Prostate gland (tissue), 2 donors: ENCODE measurements around the gene RARS1. TPM values are rescaled to one million over a fixed set of nuclear protein-coding genes. Genes with fewer than 3 reads are reported as not detected.
"Not testable (repeated sequence)": the region's sequence is repeated elsewhere in the genome, so short reads cannot be mapped to it uniquely, and the experiment has no call there.

ENCODE experiments used
- DNase-seq: peaks from one replicate; pipeline ENCODE4 v3.0.0-alpha.2; 2019; ENCODE audit warnings: low spot score
- H3K27ac ChIP-seq, 2 donors: fragments of 200-600 bp; sonication (generic); 2 replicates each; pipeline ENCODE4 v1.5.1; 2017 to 2019
- H3K27me3 ChIP-seq: fragments of 200-600 bp; sonication (generic); replicated peaks from 2 replicates; pipeline ENCODE4 v1.5.1; 2019; ENCODE audit not compliant: insufficient read depth
- H3K36me3 ChIP-seq, 2 donors: fragments of 200-600 bp; sonication (generic); 1 replicate in 1 of 2; 2 replicates in 1 of 2; pipeline versions ENCODE4 v1.5.1 to v1.8.1; 2017 to 2019
- H3K4me1 ChIP-seq: fragments of 200-600 bp; sonication (generic); replicated peaks from 2 replicates; pipeline ENCODE4 v1.5.1; 2019
- H3K4me3 ChIP-seq, 2 donors: fragments of 200-600 bp; sonication (generic); 2 replicates each; pipeline ENCODE4 v1.5.1; 2017 to 2019
- H3K9me3 ChIP-seq: fragments of 200-600 bp; sonication (generic); 2 replicates; pipeline ENCODE4 v1.5.1; 2017
- CTCF ChIP-seq, 4 experiments: fragments of 200-600 bp in 2 of 4; fragments of 450-650 bp in 2 of 4; sonication (generic) in 2 of 4; IDR thresholded peaks; 1 replicate in 3 of 4; 2 replicates in 1 of 4; pipeline ENCODE4 v1.5.1; 2016 to 2019; ENCODE audit warnings: antibody characterized with exemption in 4 of 4, mild to moderate bottlenecking in 2 of 4, moderate library complexity in 2 of 4
- POLR2A ChIP-seq: fragments of 450-650 bp; IDR thresholded peaks from one replicate; pipeline ENCODE4 v1.6.1; 2016; ENCODE audit warnings: antibody characterized with exemption, mild to moderate bottlenecking
- POLR2AphosphoS5 ChIP-seq: sonication (generic); formaldehyde crosslinking; IDR thresholded peaks from one replicate; pipeline ENCODE4 v1.6.1; 2017; ENCODE audit warnings: antibody characterized with exemption
- WGBS: methylation state at CpG from one replicate; pipeline ENCODE4 v1.1.5; 2018; 5-methylcytosine and 5-hydroxymethylcytosine counted together
- intact Hi-C: fragments of 100-400 bp; cut with DNase I; formaldehyde crosslinking; loops from one replicate; pipeline ENCODE4 v1.14.2; 2022
- total RNA-seq, 2 donors: library from RNA; depleted of rRNA; stranded (reverse); fragments of >200 nt; gene quantifications; one replicate each; pipeline ENCODE4 v1.1.0, GENCODE V29; 2016

The RARS1 gene
- total RNA-seq, 2 donors from 2014 or later, result 71.6 to 86.6 TPM

DNA sequence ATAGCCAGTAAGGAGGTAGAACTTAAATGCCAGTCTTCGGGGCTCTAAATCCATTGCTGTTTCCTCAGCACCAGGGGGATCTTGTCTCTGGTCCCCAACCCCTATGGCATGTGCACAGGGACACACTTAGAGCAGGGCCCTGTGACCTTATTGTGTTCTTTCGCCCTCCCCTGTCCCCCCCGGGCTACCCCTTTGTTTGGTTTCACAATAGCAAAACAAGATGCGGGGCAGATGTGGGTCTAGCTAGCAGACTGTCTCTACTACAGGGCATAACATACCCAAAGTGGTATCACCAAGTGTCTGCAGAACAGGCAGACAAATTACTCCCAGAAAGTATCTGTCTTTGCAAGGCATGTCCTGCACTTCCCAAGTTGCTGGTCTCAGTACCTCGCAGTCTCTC lies 44.9 kb downstream of the RARS1 start:
- no peak for DNase-seq
- H3K4me3 ChIP-seq, result no peak overlapping the region
- 88% methylated on average over 5 of the region's 5 CpGs for WGBS
- TF ChIP-seq POLR2A (no peak), POLR2AphosphoS5 (no peak), CTCF (IDR thresholded peaks at IDR 0.05) (no peak)
- H3K27me3 ChIP-seq, result no peaks in the 10 kb centered on the region
- no peak overlapping the region for H3K27ac ChIP-seq
- intact Hi-C loops, result no loop called here
- no peaks in the 10 kb centered on the region for H3K36me3 ChIP-seq
- no peaks in the 10 kb centered on the region for H3K4me1 ChIP-seq
- H3K9me3 ChIP-seq, result no peaks in the 10 kb centered on the region

DNA sequence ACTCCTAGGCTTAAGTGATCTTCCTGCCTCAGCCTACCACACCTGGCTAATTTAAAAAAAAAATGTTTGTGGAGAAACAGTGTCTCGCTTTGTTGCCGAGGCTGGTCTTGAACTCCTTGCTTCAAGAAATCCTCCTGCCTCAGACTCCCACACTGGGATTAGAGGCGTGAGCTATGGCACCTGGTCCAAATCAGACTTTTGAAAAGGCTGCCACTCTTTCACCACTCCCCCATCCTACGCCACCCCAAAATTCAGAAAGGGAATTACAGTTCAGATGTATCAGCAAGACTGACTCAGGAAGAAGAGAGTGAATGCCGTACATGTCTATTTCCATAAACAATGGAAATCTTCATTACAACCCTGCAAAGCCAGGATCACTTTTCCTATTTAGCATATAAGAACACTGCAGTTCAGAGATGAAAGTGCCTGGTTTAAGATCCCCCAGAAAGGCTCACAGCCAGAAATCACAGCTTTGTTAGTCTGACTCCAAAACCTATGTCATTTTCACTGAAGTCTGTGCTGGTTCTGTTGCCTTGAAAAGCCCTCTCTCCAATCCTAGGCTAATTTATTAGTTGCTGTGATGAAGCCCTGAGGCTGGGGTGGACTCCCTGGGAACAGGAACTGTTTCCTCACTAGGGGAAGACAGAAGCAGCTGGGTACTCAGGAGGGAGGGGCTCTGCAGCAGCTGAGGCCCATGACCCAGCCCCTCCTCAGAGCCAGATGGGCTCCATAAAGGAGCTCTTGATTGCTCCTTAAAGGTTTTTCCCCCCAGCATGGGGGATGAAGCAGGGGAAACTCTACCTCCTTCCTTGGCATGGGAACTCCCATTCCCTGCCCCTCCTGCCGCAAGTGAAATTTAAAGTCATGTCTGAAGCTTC lies 46.0 kb downstream of the RARS1 start:
- WGBS, result 78% methylated on average over 6 of the region's 6 CpGs
- Histone ChIP-seq H3K9me3 (no peaks in the 10 kb centered on the region), H3K27me3 (no peaks in the 10 kb centered on the region), H3K27ac (no peak overlapping the region), H3K4me3 (no peak overlapping the region), H3K36me3 (no peaks in the 10 kb centered on the region), H3K4me1 (no peaks in the 10 kb centered on the region)
- DNase-seq, result no peak
- TF ChIP-seq CTCF (IDR thresholded peaks at IDR 0.05) (no peak), POLR2A (no peak), POLR2AphosphoS5 (no peak)
- intact Hi-C loops, result no loop called here

DNA sequence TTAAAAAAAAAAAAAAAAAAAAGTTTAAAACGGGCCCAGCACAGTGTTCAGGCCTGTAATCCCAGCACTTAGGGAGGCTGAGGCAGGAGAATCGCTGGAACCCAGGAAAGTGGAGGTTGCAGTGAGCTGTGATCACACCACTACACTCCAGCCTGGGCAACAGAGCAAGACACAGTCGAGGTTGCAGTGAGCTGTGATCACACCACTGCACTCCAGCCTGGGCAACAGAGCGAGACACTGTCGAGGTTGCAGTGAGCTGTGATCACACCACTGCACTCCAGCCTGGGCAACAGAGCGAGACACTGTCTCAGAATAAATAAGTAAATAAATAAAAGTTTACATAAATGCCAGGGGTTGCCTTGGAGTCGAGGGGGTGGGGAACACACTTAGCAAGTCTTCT lies 48.1 kb downstream of the RARS1 start:
- intact Hi-C loops, DNase-seq, H3K9me3 ChIP-seq, H3K4me1 ChIP-seq, H3K27me3 ChIP-seq, H3K27ac ChIP-seq, H3K36me3 ChIP-seq, H3K4me3 ChIP-seq: not testable (repeated sequence)
- 89% methylated on average over 7 of the region's 7 CpGs for WGBS

GRCh38 chr5:168537176-168537575 lies 50.9 kb downstream of the RARS1 start:
- intact Hi-C loops, result no loop called here
- WGBS, result 45% methylated on average over 2 of the region's 2 CpGs
- Histone ChIP-seq H3K27ac (no peak overlapping the region), H3K9me3 (no peaks in the 10 kb centered on the region), H3K4me1 (no peaks in the 10 kb centered on the region), H3K4me3 (no peak overlapping the region), H3K36me3 (no peaks in the 10 kb centered on the region), H3K27me3 (no peaks in the 10 kb centered on the region)
- no peak for TF ChIP-seq POLR2A
- no peak for TF ChIP-seq POLR2AphosphoS5
- no peak for TF ChIP-seq CTCF (IDR thresholded peaks at IDR 0.05)
- no peak for DNase-seq

DNA sequence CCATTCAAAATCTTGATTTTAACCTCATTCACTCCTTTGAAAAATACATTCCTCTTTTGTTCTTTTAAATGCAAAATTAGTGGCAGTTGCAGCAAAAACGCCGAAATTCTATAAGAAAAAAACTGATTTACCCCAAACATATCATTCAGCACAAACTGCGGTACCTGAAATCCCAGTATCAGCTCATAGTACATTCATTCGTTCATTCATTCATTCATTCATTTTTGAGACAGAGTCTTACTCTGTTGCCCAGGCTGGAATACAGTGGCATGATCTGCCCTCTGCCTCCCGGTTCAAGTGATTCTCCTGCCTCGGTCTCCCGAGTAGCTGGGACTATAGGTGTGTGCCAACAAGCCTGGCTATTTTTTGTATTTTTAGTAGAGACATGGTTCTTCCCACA lies 63.3 kb downstream of the RARS1 start:
- H3K9me3 ChIP-seq, result no peaks in the 10 kb centered on the region
- no peak for DNase-seq
- H3K4me1 ChIP-seq, result no peaks in the 10 kb centered on the region
- 93% methylated on average over 7 of the region's 7 CpGs for WGBS
- intact Hi-C loops, result no loop called here
- no peak overlapping the region for H3K4me3 ChIP-seq
- TF ChIP-seq POLR2AphosphoS5, result no peak
- no peak for TF ChIP-seq CTCF (IDR thresholded peaks at IDR 0.05)
- TF ChIP-seq POLR2A, result no peak
- no peak overlapping the region for H3K27ac ChIP-seq
- no peaks in the 10 kb centered on the region for H3K36me3 ChIP-seq
- H3K27me3 ChIP-seq, result no peaks in the 10 kb centered on the region
